Right atrium auricular region (tissue), 2 donors: Measurements from ENCODE around the gene ITSN1. TPM values are rescaled to one million over a fixed set of nuclear protein-coding genes. Genes with fewer than 3 reads are reported as not detected.

ENCODE experiments used
- DNase-seq: peaks from one replicate; pipeline ENCODE4 v3.0.0-alpha.2; 2019; ENCODE audit warnings: low spot score
- H3K27ac ChIP-seq, 2 donors: fragments of 200-600 bp; sonication (generic); 1 replicate in 1 of 2; 2 replicates in 1 of 2; pipeline ENCODE4 v1.5.1; 2016 to 2019
- H3K27me3 ChIP-seq, 2 donors: fragments of 200-600 bp; sonication (generic); one replicate each; pipeline versions ENCODE4 v1.5.1 to v1.6.0; 2017 to 2019
- H3K36me3 ChIP-seq: fragments of 200-600 bp; sonication (generic); one replicate; pipeline ENCODE4 v1.5.1; 2016
- H3K4me1 ChIP-seq, 2 donors: fragments of 200-600 bp; sonication (generic); one replicate each; pipeline versions ENCODE4 v1.5.1 to v1.6.0; 2017 to 2019
- H3K4me3 ChIP-seq, 2 donors: fragments of 200-600 bp; sonication (generic); 1 replicate in 1 of 2; 2 replicates in 1 of 2; pipeline ENCODE4 v1.5.1; 2017 to 2019; ENCODE audit warnings: mild to moderate bottlenecking in 1 of 2, moderate library complexity in 1 of 2
- H3K9me3 ChIP-seq, 2 donors: fragments of 200-600 bp; sonication (generic); one replicate each; pipeline ENCODE4 v1.5.1; 2019
- CTCF ChIP-seq, 2 donors: fragments of 200-600 bp; sonication (generic); IDR thresholded peaks; one replicate each; pipeline ENCODE4 v1.5.1; 2019; ENCODE audit warnings: antibody characterized with exemption in 2 of 2
- total RNA-seq, 2 donors: library from RNA; depleted of rRNA; stranded (reverse); fragments of >200 nt; gene quantifications; one replicate each; pipeline ENCODE4 v1.1.0, GENCODE V29; 2016

Gene ITSN1
- total RNA-seq, 2 donors from 2014 or later, result 49.9 to 54.9 TPM

DNA sequence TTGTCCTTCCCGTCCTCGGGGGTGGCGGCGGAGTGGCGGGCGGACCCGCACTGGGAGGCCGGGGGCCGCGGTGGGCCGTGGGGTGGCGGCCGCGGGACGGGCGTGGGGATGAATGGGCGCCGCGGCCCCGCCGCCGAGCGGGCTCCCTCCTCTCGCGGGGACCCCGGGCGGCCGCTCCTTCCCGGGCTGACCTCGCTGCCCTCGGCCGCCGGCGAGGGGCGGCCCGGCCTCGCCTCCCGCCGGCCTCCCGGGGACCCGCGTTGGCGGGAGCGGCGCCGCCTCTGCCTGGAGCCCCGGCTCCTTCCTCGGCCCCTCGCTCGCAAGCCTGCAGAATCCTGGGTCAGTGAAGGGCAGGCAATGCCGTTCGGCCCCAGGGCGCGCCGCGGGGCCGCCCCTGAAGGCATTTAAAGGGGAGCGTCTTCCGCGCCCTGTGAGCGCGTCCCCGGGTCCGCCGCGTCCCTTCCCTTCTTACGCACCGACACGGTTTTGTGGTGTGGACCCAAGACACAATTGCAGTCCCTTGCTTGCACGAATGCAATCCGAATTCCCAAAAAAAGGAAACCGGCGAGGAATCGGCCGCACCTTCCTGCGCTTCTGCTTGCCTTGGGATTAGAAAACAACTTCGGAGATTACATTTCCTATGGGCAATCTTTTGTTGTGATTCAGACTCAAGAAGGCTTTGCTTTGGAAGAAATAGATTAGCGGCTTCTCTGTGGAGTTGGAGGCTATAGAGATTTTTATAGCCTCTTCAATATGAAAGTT is 776 bp downstream of the ITSN1 start:
- Histone ChIP-seq H3K36me3 (no peaks in the 10 kb centered on the region), H3K27me3 (no peaks in the 10 kb centered on the region), H3K4me3 (peak overlapping the region; percentile 91 to 98), H3K9me3 (no peaks in the 10 kb centered on the region), H3K4me1 (peaks cover 0 to 38% of the 10 kb centered on the region in 2 donors), H3K27ac (peak overlapping the region; percentile 83 to 92)
- TF ChIP-seq CTCF (IDR thresholded peaks at IDR 0.05), result no peak
- DNase-seq, result no peak

DNA sequence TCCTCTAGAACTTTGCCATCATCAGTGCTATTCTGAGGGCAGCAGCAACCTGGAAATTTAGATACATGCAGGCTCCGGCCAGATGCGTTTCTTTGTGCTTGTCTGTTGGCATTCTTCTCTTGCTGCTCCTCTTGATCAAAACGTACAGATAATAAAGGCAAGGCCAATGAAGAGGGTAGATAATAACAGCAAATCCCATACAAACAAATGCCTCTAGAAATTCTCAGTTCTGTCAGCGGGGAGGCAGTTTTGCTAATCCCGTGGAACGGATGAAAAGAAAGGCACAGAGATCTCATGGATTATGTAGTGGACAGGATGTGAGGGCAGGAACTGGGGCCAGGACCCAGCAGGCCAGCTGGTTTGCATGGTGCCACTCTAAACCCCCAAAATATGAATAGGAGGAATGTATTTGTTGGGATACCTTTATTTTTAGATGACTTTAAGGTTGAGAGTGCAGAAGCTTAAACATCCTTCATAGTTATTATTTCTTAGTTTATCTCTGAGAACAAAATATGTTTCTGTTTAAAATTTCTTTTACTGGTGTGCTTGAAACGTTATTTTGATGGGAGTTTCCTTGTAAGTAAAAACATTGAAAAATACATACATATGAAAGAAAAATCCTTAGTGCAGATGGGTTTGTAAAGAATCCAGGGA is 1.5 kb downstream of the ITSN1 start:
- H3K4me1 ChIP-seq, result peaks cover 0 to 40% of the 10 kb centered on the region in 2 donors
- DNase-seq, result no peak
- no peaks in the 10 kb centered on the region for H3K36me3 ChIP-seq
- H3K9me3 ChIP-seq, result no peaks in the 10 kb centered on the region
- no peaks in the 10 kb centered on the region for H3K27me3 ChIP-seq
- TF ChIP-seq CTCF (IDR thresholded peaks at IDR 0.05), result no peak
- H3K27ac ChIP-seq, result peak overlapping the region; percentile 83 to 92
- peak overlapping the region; percentile 91 to 98 for H3K4me3 ChIP-seq

DNA sequence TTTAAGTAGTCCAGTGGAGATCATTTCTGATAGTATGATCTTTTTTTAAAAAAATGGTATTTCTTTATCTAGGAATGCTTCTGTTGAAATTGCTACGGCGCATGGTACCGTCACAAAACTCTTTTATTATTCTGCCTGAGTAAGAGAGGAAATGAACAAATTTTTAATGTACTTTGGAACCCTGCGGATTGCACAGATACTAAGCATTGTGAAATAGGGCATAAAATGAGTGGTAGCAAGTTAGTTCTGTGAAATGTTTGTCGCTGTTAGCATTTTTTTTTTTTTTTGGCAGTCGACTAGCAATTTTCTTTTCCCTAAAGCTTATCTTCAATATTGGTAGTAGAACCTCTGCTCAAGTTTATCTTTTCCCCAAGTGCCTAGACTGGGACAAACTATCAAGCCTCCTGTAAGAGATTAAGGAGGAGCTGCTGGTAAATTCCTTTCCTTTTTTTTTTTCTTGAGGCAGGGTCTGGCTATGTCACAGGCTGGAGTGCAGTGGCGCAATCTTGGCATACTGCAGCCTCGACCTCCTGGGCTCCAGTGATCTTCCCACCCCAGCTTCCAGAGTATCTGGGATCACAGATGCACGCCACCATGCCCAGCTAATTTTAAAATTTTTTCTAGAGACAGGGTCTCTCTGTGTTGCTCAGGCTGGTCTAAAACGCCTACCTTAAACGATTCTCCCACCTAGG is 2.2 kb downstream of the ITSN1 start:
- TF ChIP-seq CTCF (IDR thresholded peaks at IDR 0.05), result no peak
- no peaks in the 10 kb centered on the region for H3K36me3 ChIP-seq
- no peaks in the 10 kb centered on the region for H3K9me3 ChIP-seq
- no peaks in the 10 kb centered on the region for H3K27me3 ChIP-seq
- peak overlapping the region; percentile 91 to 98 for H3K4me3 ChIP-seq
- H3K4me1 ChIP-seq, result peaks cover 0 to 44% of the 10 kb centered on the region in 2 donors
- peak overlapping the region; percentile 83 to 92 for H3K27ac ChIP-seq
- no peak for DNase-seq

DNA sequence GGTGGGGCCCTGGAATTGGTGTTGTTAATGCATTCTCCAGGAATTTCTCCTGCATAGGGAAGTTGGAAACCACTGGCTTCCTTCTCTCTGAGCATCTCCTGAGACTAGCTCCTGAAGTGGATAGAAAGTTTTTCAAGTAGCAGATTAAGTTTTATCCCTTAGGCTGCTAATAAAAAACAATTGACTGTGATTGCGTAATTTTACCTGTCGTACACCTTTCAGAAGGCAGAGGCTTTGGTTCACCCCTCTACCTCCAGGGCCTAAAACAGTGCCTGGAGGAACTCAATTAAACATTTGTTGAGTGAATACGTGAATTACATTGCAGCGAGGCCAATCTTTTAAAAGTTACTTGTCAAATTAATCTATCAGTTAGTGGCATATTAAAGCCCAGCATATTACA is 3.4 kb downstream of the ITSN1 start:
- no peak for TF ChIP-seq CTCF (IDR thresholded peaks at IDR 0.05)
- H3K4me1 ChIP-seq, result peaks cover 0 to 41% of the 10 kb centered on the region in 2 donors

DNA sequence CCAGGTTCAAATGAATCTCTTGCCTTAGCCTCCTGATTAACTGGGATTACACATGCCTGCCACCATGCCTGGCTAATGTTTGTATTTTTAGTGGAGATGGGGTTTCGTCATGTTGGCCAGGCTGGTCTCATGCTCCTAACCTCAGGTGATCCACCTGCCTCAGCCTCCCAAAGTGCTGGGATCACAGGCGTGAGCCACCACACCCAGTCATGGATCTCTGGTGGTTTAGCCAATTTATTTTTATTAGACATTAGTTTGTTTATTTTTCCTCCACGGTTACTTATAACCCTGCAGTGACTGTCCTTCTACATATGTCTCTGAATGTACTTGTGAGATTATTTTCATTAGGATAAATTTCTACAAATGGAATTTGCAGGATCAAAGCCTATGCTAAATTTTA is 5.3 kb downstream of the ITSN1 start:
- H3K27me3 ChIP-seq, result no peaks in the 10 kb centered on the region

More for the DNA sequence above, 3.4 kb downstream of the ITSN1 start:
- Histone ChIP-seq H3K27me3 (no peaks in the 10 kb centered on the region), H3K9me3 (no peaks in the 10 kb centered on the region), H3K36me3 (no peaks in the 10 kb centered on the region), H3K27ac (no peak overlapping the region), H3K4me3 (no peak overlapping the region)
- no peak for DNase-seq

More for the DNA sequence above, 5.3 kb downstream of the ITSN1 start:
- Histone ChIP-seq H3K27ac (no peak overlapping the region), H3K36me3 (no peaks in the 10 kb centered on the region), H3K9me3 (no peaks in the 10 kb centered on the region), H3K4me1 (peaks cover 0 to 55% of the 10 kb centered on the region in 2 donors), H3K4me3 (no peak overlapping the region)
- TF ChIP-seq CTCF (IDR thresholded peaks at IDR 0.05), result no peak
- no peak for DNase-seq
